Esophagus (tissue), 2 donors: ENCODE results near the gene ABAT. TPM values are rescaled to one million over a fixed set of nuclear protein-coding genes. Genes with fewer than 3 reads are reported as not detected.

Experiments
- H3K27ac ChIP-seq, 2 donors: one replicate each; pipeline ENCODE4 v1.5.1; 2013; ENCODE audit warnings: low read depth in 2 of 2, mild to moderate bottlenecking in 2 of 2, inconsistent platforms in 1 of 2, low read length in 1 of 2, moderate library complexity in 1 of 2
- H3K27me3 ChIP-seq, 2 donors: one replicate each; pipeline ENCODE4 v1.6.1; 2013; ENCODE audit warnings: low read length in 2 of 2, control low read depth in 1 of 2, mild to moderate bottlenecking in 1 of 2; ENCODE audit not compliant: insufficient read depth in 2 of 2, control insufficient read depth in 1 of 2
- H3K36me3 ChIP-seq, 2 donors: one replicate each; pipeline ENCODE4 v1.6.1; 2013; ENCODE audit warnings: low read length in 1 of 2; ENCODE audit not compliant: control insufficient read depth in 2 of 2, insufficient read depth in 2 of 2
- H3K4me1 ChIP-seq, 2 donors: one replicate each; pipeline ENCODE4 v1.6.1; 2013; ENCODE audit warnings: low read length in 1 of 2; ENCODE audit not compliant: control insufficient read depth in 2 of 2, insufficient read depth in 2 of 2
- H3K4me3 ChIP-seq, 2 donors: one replicate each; pipeline ENCODE4 v1.5.1; 2013; ENCODE audit warnings: low read length in 2 of 2, mild to moderate bottlenecking in 2 of 2, low read depth in 1 of 2, moderate library complexity in 1 of 2
- H3K9me3 ChIP-seq, 2 donors: one replicate each; pipeline ENCODE4 v1.6.1; 2013; ENCODE audit warnings: mild to moderate bottlenecking in 2 of 2, low read depth in 1 of 2, low read length in 1 of 2, moderate library complexity in 1 of 2; ENCODE audit not compliant: control insufficient read depth in 2 of 2, insufficient read depth in 1 of 2
- WGBS, 2 donors: extraction: QIAGEN DNeasy Blood & Tissue Kit; methylation state at CpG; one replicate each; pipeline ENCODE4 v1.1.7; 2013; 5-methylcytosine and 5-hydroxymethylcytosine counted together
- polyA plus RNA-seq, 2 donors: library from polyadenylated mRNA; stranded (reverse); fragments of 200-250 nt; gene quantifications; one replicate each; pipeline ENCODE4 v1.2.3, GENCODE V29; 2013
- donor health status: healthy with polysubstance abuse.
- donor health status: Bipolar disorder and iron deficiency.

Gene ABAT
- polyA plus RNA-seq, 2 donors: 4.6 to 9.5 TPM

DNA sequence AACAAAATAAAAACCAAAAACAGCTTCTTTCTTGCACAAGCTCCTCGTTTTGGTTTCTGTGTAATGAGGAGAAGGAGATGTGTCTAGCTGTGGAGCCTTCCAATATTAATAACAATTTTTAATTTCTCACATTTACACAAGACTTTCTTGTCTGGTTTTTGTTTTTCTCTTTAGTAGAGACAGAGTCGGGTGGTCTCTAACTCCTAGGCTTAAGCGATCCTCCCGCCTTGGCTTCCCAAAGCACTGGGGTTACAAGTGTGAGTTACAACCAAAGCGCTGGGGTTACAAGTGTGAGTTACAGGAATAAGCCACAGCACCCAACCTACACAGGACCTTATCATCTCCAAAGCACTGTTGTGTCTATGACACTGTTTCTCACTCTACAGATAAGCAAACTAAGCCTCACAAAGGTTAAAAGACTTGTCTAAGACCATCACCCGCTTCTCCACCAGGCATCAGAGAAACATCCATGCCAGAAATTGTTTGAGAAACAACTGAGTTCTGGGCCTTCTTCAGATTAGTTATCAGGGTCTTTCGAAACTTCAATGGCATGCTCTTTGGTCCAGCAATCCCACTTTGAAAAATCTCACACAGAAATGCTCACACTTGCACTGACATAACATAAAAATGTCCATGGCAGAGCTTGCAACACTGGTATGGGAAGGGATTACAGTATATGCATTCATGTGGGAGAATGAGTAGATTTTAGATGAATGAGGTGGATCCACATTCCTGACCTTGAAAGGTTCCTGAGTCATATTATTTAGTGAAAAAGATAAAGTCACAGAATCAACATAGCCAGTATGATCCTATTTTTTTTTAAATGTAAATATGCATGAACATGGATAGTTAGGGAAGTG is 3.9 kb downstream of the ABAT start:
- no peaks in the 10 kb centered on the region for H3K27me3 ChIP-seq
- no peaks in the 10 kb centered on the region for H3K36me3 ChIP-seq
- H3K27ac ChIP-seq: peak overlapping the region; percentile 45 to 68
- H3K4me3 ChIP-seq: no peak overlapping the region
- H3K4me1 ChIP-seq: peaks cover 3 to 18% of the 10 kb centered on the region in 2 donors
- no peaks in the 10 kb centered on the region for H3K9me3 ChIP-seq
- WGBS, 2 donors: 87 to 91% methylated on average over 7 of the region's 7 CpGs

DNA sequence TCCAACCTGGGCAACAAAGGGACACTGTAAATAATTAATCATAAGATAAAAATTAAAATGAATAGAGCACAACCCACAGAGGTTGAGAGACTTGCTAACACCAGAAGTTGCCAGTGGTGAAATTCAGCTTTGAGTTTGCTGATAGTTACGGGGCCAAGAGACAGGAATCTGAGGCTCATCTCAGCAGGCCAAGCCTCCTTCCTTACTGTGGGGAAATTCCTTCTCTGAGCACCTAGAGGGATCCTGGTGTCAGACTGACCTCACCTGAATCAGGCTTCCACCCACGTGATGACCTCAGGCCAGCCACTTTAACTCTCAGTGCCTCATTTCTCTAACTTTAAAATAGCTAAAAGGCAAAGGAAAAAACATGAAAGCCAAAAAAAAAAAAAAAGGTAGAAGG is 4.7 kb downstream of the ABAT start:
- Histone ChIP-seq H3K9me3 (no peaks in the 10 kb centered on the region), H3K4me1 (peaks cover 3 to 18% of the 10 kb centered on the region in 2 donors), H3K27ac (peak overlapping the region; percentile 43 to 71), H3K27me3 (no peaks in the 10 kb centered on the region), H3K36me3 (no peaks in the 10 kb centered on the region), H3K4me3 (no peak overlapping the region)
- WGBS, 2 donors: 62 to 72% methylated on average over 2 of the region's 2 CpGs

DNA sequence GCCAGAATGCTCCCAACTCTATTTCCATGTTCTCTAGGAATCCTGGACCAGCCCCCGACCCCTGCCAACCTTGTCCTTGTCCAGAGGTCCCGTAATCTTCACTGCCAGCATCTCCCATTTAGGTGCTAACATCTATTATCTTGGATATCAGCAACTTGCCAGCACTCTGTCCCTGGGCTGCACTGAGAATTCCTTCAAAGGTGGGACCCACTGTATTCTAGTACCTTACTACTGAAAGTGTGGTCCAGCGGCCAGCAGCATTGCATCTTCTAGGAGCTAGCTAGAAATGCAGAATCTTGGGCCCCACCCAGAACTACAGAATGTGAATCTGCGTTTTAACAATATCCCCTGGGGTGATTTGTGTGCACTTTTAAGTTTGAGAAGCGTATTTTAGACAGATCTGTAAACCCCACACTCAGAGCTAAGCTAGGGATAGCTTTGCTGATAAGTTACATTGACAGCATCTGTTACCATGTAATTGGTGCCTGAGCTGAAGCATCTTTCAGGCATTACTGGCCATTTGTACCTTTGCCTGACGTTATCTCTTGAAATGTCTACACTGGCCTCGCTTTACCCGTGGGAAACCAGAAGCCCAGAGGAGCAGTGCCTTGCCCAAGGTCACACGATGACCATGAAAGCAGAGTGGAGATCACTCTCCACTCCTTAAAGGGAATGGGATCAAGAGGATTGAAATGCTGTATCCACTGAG is 8.3 kb downstream of the ABAT start:
- H3K4me3 ChIP-seq: no peak overlapping the region
- no peak overlapping the region for H3K27ac ChIP-seq
- no peaks in the 10 kb centered on the region for H3K36me3 ChIP-seq
- WGBS, 2 donors: 76 to 82% methylated on average over 9 of the region's 9 CpGs
- H3K4me1 ChIP-seq: peaks cover 5 to 13% of the 10 kb centered on the region in 2 donors
- no peaks in the 10 kb centered on the region for H3K27me3 ChIP-seq
- H3K9me3 ChIP-seq: no peaks in the 10 kb centered on the region

DNA sequence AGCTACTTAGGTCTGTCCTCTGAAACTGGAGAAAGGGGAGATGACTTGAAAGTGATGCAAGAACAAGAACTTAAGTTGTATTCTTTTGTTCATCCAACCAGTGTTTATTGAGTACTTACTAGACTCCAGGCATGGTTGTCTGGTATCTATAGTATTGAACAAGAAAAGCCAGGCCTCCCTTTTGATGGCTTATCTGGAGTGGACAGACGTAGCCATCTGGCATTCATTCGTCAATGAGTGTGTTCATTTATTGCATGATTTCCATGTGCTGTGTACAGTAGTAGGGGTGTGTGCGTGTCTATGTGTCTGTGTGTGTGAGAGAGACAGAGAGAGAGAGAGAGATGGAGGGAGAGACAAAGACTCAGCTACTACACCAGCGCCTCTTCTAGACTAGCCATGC is 9.2 kb downstream of the ABAT start:
- Histone ChIP-seq H3K27me3 (no peaks in the 10 kb centered on the region), H3K36me3 (no peaks in the 10 kb centered on the region), H3K27ac (no peak overlapping the region), H3K4me3 (no peak overlapping the region), H3K9me3 (no peaks in the 10 kb centered on the region), H3K4me1 (peaks cover 5 to 10% of the 10 kb centered on the region in 2 donors)
- WGBS, 2 donors: 64 to 78% methylated on average over 4 of the region's 4 CpGs

DNA sequence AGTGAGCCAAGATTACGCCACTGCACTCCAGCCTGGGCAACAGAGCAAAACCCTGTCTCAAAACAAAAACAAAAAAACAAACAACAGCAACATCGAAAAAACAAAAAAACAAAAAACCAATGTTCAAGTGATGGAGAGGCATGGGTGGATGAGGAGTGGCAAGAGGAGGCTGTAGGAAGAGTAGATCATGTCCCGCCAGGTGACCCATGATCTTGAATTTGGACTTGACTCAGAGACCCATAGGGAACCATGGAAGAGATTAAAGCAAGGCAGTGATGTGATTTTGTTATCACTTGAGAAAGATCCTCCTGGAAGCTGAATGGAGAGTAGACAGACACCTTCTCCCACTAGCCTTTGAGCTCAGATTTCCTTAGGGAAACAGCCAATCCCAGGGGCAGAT is 11.2 kb downstream of the ABAT start:
- 56 to 76% methylated on average over 3 of the region's 3 CpGs for WGBS, 2 donors
- H3K4me3 ChIP-seq: no peak overlapping the region
- H3K9me3 ChIP-seq: peaks cover 0 to 6% of the 10 kb centered on the region in 2 donors
- H3K27ac ChIP-seq: peak overlapping the region; percentile 15 to 31
- no peaks in the 10 kb centered on the region for H3K36me3 ChIP-seq
- peaks cover 2 to 5% of the 10 kb centered on the region in 2 donors for H3K4me1 ChIP-seq
- H3K27me3 ChIP-seq: no peaks in the 10 kb centered on the region

DNA sequence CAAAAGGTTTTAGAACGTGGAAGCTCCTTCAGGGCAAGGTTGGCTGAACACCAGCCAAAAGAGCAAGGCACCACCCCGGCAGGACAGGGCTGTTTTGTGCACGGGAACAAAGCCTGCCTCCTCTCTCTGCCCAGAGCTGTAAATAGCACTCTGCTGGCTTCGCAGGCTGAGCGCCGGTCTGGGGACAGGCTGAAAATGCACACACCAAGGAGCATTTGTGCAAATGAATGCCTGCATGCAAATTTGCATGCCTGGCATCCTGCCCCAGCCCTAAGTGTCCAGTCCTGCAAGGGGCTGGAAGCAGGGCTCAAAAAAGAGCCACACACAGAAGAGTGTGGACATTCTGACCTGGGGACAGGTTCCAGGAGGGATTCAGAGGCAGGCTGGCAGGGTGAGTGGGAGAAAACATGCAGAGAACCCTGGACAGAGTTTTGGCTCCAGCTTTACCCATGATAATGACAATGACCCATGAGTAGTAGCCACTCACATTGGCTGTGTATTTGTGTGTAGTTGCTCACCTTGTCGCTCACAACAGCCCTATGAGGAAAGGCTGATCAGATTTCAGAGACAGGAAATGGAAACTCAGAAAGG is 11.7 kb downstream of the ABAT start:
- no peaks in the 10 kb centered on the region for H3K27me3 ChIP-seq
- WGBS, 2 donors: 21 to 33% methylated on average over 7 of the region's 7 CpGs
- peaks cover 2 to 5% of the 10 kb centered on the region in 2 donors for H3K4me1 ChIP-seq
- H3K27ac ChIP-seq: peak overlapping the region; percentile 31 to 57
- no peak overlapping the region for H3K4me3 ChIP-seq
- peaks cover 0 to 6% of the 10 kb centered on the region in 2 donors for H3K9me3 ChIP-seq
- H3K36me3 ChIP-seq: no peaks in the 10 kb centered on the region

DNA sequence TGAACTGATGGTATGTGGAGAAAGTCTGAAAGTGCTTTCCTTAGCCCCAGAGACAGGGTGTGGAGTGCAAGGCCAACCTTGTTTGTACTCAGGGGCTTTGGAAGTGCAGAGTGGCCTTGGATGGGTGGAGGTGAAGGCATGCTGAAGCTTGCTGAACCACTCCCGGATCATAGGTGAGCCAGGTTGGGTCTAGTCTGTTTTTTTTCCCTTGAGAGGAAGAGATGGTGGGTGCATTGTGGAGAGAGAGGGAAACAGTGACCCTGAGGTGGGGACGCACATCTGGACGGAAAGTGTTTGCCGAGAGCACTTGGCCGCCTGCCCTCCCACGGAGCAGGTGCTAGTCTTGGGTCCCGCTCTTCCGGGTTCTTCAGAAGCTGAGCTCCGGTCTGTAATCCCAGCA is 12.5 kb downstream of the ABAT start:
- peaks cover 0 to 6% of the 10 kb centered on the region in 2 donors for H3K9me3 ChIP-seq
- H3K4me1 ChIP-seq: peaks cover 2 to 5% of the 10 kb centered on the region in 2 donors
- no peak overlapping the region for H3K4me3 ChIP-seq
- 62 to 64% methylated on average over 9 of the region's 9 CpGs for WGBS, 2 donors
- H3K36me3 ChIP-seq: no peaks in the 10 kb centered on the region
- peak overlapping the region in 1 of 2 donors; percentile 31 for H3K27ac ChIP-seq
- no peaks in the 10 kb centered on the region for H3K27me3 ChIP-seq

DNA sequence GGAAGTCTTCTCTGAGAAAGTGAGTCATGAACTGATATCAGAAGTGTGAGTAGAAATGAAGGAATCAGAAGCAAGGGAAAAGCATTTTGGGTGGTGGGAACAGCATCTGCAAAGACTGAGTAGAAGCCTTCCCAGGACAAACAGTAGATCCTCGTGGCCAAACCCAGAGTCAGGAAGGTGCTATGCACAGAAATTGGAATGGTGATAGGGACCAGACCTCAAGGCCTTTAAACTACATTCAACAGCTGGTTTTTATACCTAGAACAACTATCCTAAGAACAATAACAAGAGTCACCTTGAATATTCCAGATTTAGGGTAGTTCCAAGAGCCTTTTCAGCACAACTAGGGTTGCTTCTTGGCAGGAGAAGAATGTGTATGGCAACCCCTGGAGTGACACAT is 15.3 kb downstream of the ABAT start:
- Histone ChIP-seq H3K4me1 (peaks cover 2 to 5% of the 10 kb centered on the region in 2 donors), H3K9me3 (peaks cover 0 to 6% of the 10 kb centered on the region in 2 donors), H3K4me3 (no peak overlapping the region), H3K27ac (no peak overlapping the region), H3K36me3 (no peaks in the 10 kb centered on the region), H3K27me3 (no peaks in the 10 kb centered on the region)
- 64 to 71% methylated on average over 1 of the region's 1 CpG for WGBS, 2 donors

DNA sequence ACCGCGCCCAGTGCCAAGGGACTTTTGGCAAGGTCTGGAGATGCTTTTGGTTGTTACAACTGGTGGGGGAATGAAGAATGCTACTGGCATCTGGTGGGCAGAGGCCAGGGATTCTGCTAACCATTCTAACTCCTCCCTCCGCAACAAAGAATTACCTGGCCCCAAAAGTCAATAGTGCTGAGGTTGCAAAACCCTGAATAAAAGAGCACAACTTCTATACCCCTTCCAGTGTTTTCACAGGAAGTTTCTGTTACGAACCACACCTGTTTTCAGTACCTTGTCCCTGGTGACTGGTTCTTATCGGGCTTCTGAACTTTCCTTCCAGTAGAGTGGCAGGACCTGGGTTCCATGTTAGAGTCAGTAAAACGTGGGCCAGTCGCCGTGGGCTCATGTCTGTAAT is 17.3 kb downstream of the ABAT start:
- no peak overlapping the region for H3K4me3 ChIP-seq
- peaks cover 0 to 6% of the 10 kb centered on the region in 2 donors for H3K9me3 ChIP-seq
- no peaks in the 10 kb centered on the region for H3K27me3 ChIP-seq
- 71 to 79% methylated on average over 8 of the region's 8 CpGs for WGBS, 2 donors
- H3K27ac ChIP-seq: no peak overlapping the region
- no peaks in the 10 kb centered on the region for H3K36me3 ChIP-seq
- peaks cover 0 to 2% of the 10 kb centered on the region in 2 donors for H3K4me1 ChIP-seq
